GM12878 (cell line): ENCODE data around the gene TRHDE. TPM values are rescaled to one million over a fixed set of nuclear protein-coding genes. Genes with fewer than 3 reads are reported as not detected.

Source experiments
- ATAC-seq: fragments of 200-7000 bp; cut with Tn5 transposase; 3 replicates; pipeline ENCODE4 v1.9.1; 2020; ENCODE audit warnings: mild to moderate bottlenecking, moderate library complexity
- BruUV-seq: library from RNA; stranded (reverse); fragments of 400-500 nt; replicated peaks from 2 replicates; lab custom pipeline; 2021; lab: Mats Ljungman, UMichigan
- CTCF ChIA-PET: fragments of 300-600 bp; sonication (Branson Sonifier 250); formaldehyde crosslinking; extraction: SDS; loops from one replicate; lab custom pipeline; 2021; ENCODE audit warnings: inconsistent platforms; lab: Yijun Ruan, JAX
- POLR2A ChIA-PET: fragments of 350-600 bp; formaldehyde crosslinking; extraction: SDS; loops from one replicate; lab custom pipeline; 2021; ENCODE audit warnings: inconsistent platforms; lab: Charles Lee
- RAD21 ChIA-PET: fragments of 300-600 bp; sonication (Branson Sonifier 250); formaldehyde crosslinking; loops from one replicate; lab custom pipeline; 2023; ENCODE audit warnings: antibody characterized with exemption; ENCODE audit not compliant: unreplicated experiment; lab: Charles Lee
- SMC1A ChIA-PET: fragments of 300-600 bp; sonication (Branson Sonifier 250); formaldehyde crosslinking; loops from one replicate; lab custom pipeline; 2023; ENCODE audit not compliant: unreplicated experiment, uncharacterized antibody; lab: Charles Lee
- DNase-seq: peaks from one replicate; pipeline ENCODE4 v3.0.0-alpha.2; 2011; ENCODE audit warnings: low read depth, low spot score
- FAIRE-seq: peaks from 3 replicates; lab custom pipeline; 2011; peaks lifted over from hg19 to GRCh38; lab: Jason Lieb, UNC
- H2AFZ ChIP-seq: 2 replicates; pipeline ENCODE4 v1.6.0; 2011; ENCODE audit warnings: low read depth, low read length, control low read depth; ENCODE audit not compliant: control insufficient read depth
- H3K27ac ChIP-seq: 2 replicates; pipeline ENCODE4 v1.5.1; 2011; ENCODE audit warnings: control low read depth; ENCODE audit not compliant: control insufficient read depth, insufficient read depth
- H3K27me3 ChIP-seq, 2 experiments: replicated peaks in 1 of 2; 2 replicates each; pipeline versions ENCODE4 v1.6.0 to v1.6.1; 2011; ENCODE audit warnings: low read length in 1 of 2; ENCODE audit not compliant: control insufficient read depth in 2 of 2, insufficient read depth in 2 of 2
- H3K36me3 ChIP-seq, 2 experiments: 2 replicates each; pipeline ENCODE4 v1.5.1; 2011; ENCODE audit warnings: low read length in 1 of 2; ENCODE audit not compliant: control insufficient read depth in 2 of 2, insufficient read depth in 2 of 2
- H3K4me1 ChIP-seq: 2 replicates; pipeline ENCODE4 v1.6.1; 2011; ENCODE audit warnings: mild to moderate bottlenecking, low read length, moderate library complexity, mixed read lengths; ENCODE audit not compliant: control insufficient read depth, insufficient read depth
- H3K4me2 ChIP-seq: 2 replicates; pipeline ENCODE4 v1.6.0; 2011; ENCODE audit warnings: control low read depth; ENCODE audit not compliant: control insufficient read depth, insufficient read depth
- H3K4me3 ChIP-seq: fragments of 200-600 bp; sonication (generic); 2 replicates; pipeline ENCODE4 v1.5.1; 2016
- H3K79me2 ChIP-seq: 2 replicates; pipeline ENCODE4 v1.6.0; 2011; ENCODE audit warnings: low read length; ENCODE audit not compliant: control insufficient read depth, insufficient read depth
- H3K9ac ChIP-seq: 2 replicates; pipeline ENCODE4 v1.8.0; 2011; ENCODE audit warnings: low read length, control low read depth, mixed read lengths; ENCODE audit not compliant: control insufficient read depth, insufficient read depth
- H3K9me3 ChIP-seq: replicated peaks from 3 replicates; pipeline ENCODE4 v1.5.1; 2011; ENCODE audit warnings: mild to moderate bottlenecking, low read length; ENCODE audit not compliant: control insufficient read depth, insufficient read depth
- H4K20me1 ChIP-seq: 2 replicates; pipeline ENCODE4 v1.6.0; 2011; ENCODE audit not compliant: control insufficient read depth, insufficient read depth
- CEBPB ChIP-seq, 2 experiments: fragments of 150-350 bp in 1 of 2; IDR thresholded peaks; 2 replicates each; pipeline ENCODE4 v1.6.1; 2012 to 2014; ENCODE audit warnings: low read depth in 2 of 2, low read length in 2 of 2, borderline replicate concordance in 1 of 2, inconsistent platforms in 1 of 2
- ESRRA ChIP-seq: IDR thresholded peaks from 2 replicates; pipeline ENCODE4 v1.6.1; 2012; ENCODE audit warnings: mild to moderate bottlenecking, low read length, improper control_type of control experiment
- MEF2A ChIP-seq: IDR thresholded peaks from 2 replicates; pipeline ENCODE4 v1.6.1; 2011; ENCODE audit warnings: low read depth, mild to moderate bottlenecking, low read length, moderate library complexity; ENCODE audit not compliant: insufficient read depth
- NR2C1 ChIP-seq: fragments of 450-650 bp; IDR thresholded peaks from 2 replicates; pipeline ENCODE4 v1.6.1; 2017; ENCODE audit warnings: antibody characterized with exemption, mild to moderate bottlenecking, moderate library complexity
- NR2C2 ChIP-seq: IDR thresholded peaks from 2 replicates; pipeline ENCODE4 v1.6.1; 2011; ENCODE audit warnings: borderline replicate concordance, low read depth; ENCODE audit not compliant: control insufficient read depth, insufficient read length
- SIX5 ChIP-seq: IDR thresholded peaks from 2 replicates; pipeline ENCODE4 v1.6.1; 2011; ENCODE audit warnings: mild to moderate bottlenecking, low read depth, low read length, moderate library complexity; ENCODE audit not compliant: severe bottlenecking
- SUPT20H ChIP-seq: IDR thresholded peaks from 2 replicates; pipeline ENCODE4 v1.6.1; 2011; ENCODE audit warnings: low read depth, mild to moderate bottlenecking, low read length, moderate library complexity, borderline replicate concordance; ENCODE audit not compliant: control insufficient read depth
- SUZ12 ChIP-seq: fragments of 200-600 bp; sonication (generic); IDR thresholded peaks from one replicate; pipeline ENCODE4 v1.6.1; 2018; ENCODE audit warnings: antibody characterized with exemption, mild to moderate bottlenecking; ENCODE audit not compliant: unreplicated experiment
- TAF1 ChIP-seq: IDR thresholded peaks from 2 replicates; pipeline ENCODE4 v1.6.1; 2011; ENCODE audit warnings: mild to moderate bottlenecking, low read depth, low read length, borderline replicate concordance
- TBL1XR1 ChIP-seq: IDR thresholded peaks from 2 replicates; pipeline ENCODE4 v1.6.1; 2012; ENCODE audit warnings: low read depth, low read length, improper control_type of control experiment
- TCF3 ChIP-seq: IDR thresholded peaks from 2 replicates; pipeline ENCODE4 v1.6.1; 2012; ENCODE audit warnings: low read depth, mild to moderate bottlenecking, low read length, borderline replicate concordance; ENCODE audit not compliant: insufficient read depth
- USF2 ChIP-seq: IDR thresholded peaks from 2 replicates; pipeline ENCODE4 v1.6.1; 2011; ENCODE audit warnings: low read depth, low read length, improper control_type of control experiment, borderline replicate concordance
- ZBTB4 ChIP-seq: fragments of 450-650 bp; formaldehyde crosslinking; IDR thresholded peaks from 2 replicates; pipeline ENCODE4 v1.4.0; 2022; ENCODE audit warnings: mild to moderate bottlenecking, moderate library complexity
- in situ Hi-C: fragments of 300-500 bp; cut with MboI; formaldehyde crosslinking; loops from 9 replicates; pipeline ENCODE4 v1.14.3; 2018; ENCODE audit warnings: mixed read lengths
- intact Hi-C: fragments of 100-400 bp; cut with micrococcal nuclease; formaldehyde crosslinking; loops from one replicate; pipeline ENCODE4 v1.14.2; 2022; ENCODE audit not compliant: unreplicated experiment
- polyA plus RNA-seq, 11 experiments: library from polyadenylated mRNA; depleted of rRNA in 4 of 11; unstranded in 6 of 11; stranded (reverse) in 5 of 11; fragments of >200 nt; fragmentation: Nextera tagmentation in 4 of 11; fragmentation: Illumina TruSeq in 1 of 11; extraction: Ambion mirVana in 4 of 11; extraction: Trizol in 1 of 11; gene quantifications; 1 replicate in 1 of 11; 2 replicates in 10 of 11; pipeline versions ENCODE4 v1.2.1 to v1.2.3, GENCODE V29; 2011 to 2016; ENCODE audit warnings: inconsistent platforms in 2 of 11, missing spikeins in 2 of 11, low read depth in 1 of 11
- total RNA-seq, 4 experiments: library from RNA; depleted of rRNA in 3 of 4; stranded (reverse); fragments of >200 nt in 3 of 4; fragmentation: Illumina TruSeq in 1 of 4; extraction: Trizol in 1 of 4; gene quantifications; 2 replicates each; pipeline versions ENCODE4 v1.2.1 to v1.2.3, GENCODE V29; 2013 to 2021

TRHDE gene
- total and polyA plus RNA-seq, 10 of the 15 experiments (the other 5 are each of a cell fraction or from before 2014, with no cell fraction given), result not detected

GRCh38 chr12:72453066-72453465, 180.9 kb downstream of the TRHDE start:
- Histone ChIP-seq H2AFZ (no peak overlapping the region), H3K36me3 (no peaks in the 10 kb centered on the region), H3K9me3 (no peaks in the 10 kb centered on the region), H3K4me1 (no peaks in the 10 kb centered on the region), H3K27ac (no peak overlapping the region), H3K27me3 (no peaks in the 10 kb centered on the region), H3K9ac (no peak overlapping the region), H3K4me3 (no peak overlapping the region), H3K79me2 (no peaks in the 10 kb centered on the region), H3K4me2 (no peak overlapping the region), H4K20me1 (no peaks in the 10 kb centered on the region)
- RAD21 ChIA-PET, result no interaction called here
- SMC1A ChIA-PET, result no interaction called here
- intact Hi-C loops, result no loop called here
- POLR2A ChIA-PET, result no interaction called here
- in situ Hi-C loops, result no loop called here
- ATAC-seq (no peak), FAIRE-seq (no peak), DNase-seq (no peak)
- CTCF ChIA-PET, result interaction anchor here (0.6 kb wide), 1 partner anchor 1859 kb away, joined by 3 read pairs; no protein-coding TSS in a partner anchor
- TF ChIP-seq USF2 (no peak), SIX5 (no peak), NR2C1 (no peak), ZBTB4 (no peak), TCF3 (no peak), ESRRA (no peak), SUZ12 (no peak), NR2C2 (no peak), TAF1 (no peak), SUPT20H (no peak), TBL1XR1 (no peak), MEF2A (no peak), CEBPB (IDR thresholded peaks at IDR 0.05; ENCODE audit: borderline replicate concordance in 1 of 2, low read depth in 2 of 2, low read length in 2 of 2) (no peak)
- no TSS peak for BruUV-seq
